Trophoblast cell (in vitro differentiated cells and primary cell): ENCODE results near the gene OSTN.

Experiments
- DNase-seq, 2 donors: peaks; one replicate each; pipeline ENCODE4 v3.0.0-alpha.2; 2016
- H2AFZ ChIP-seq: 2 replicates; pipeline ENCODE4 v1.6.1; 2013; ENCODE audit warnings: low read length, moderate library complexity, mild to moderate bottlenecking; ENCODE audit not compliant: insufficient read depth, poor library complexity
- H2AK5ac ChIP-seq: 2 replicates; pipeline ENCODE4 v1.6.1; 2013; ENCODE audit warnings: mild to moderate bottlenecking, low read length
- H2BK120ac ChIP-seq: 2 replicates; pipeline ENCODE4 v1.6.1; 2013; ENCODE audit warnings: low read length, mild to moderate bottlenecking, moderate library complexity; ENCODE audit not compliant: insufficient read depth, poor library complexity
- H2BK12ac ChIP-seq: 2 replicates; pipeline ENCODE4 v1.6.1; 2013; ENCODE audit warnings: mild to moderate bottlenecking, low read length, moderate library complexity
- H2BK5ac ChIP-seq: 2 replicates; pipeline ENCODE4 v1.6.1; 2013; ENCODE audit warnings: low read length, low read depth, moderate library complexity, mild to moderate bottlenecking; ENCODE audit not compliant: poor library complexity
- H3K14ac ChIP-seq: 2 replicates; pipeline ENCODE4 v1.6.1; 2013; ENCODE audit warnings: mild to moderate bottlenecking, low read length
- H3K18ac ChIP-seq: 2 replicates; pipeline ENCODE4 v1.6.1; 2013; ENCODE audit warnings: mild to moderate bottlenecking, low read length
- H3K23ac ChIP-seq: 2 replicates; pipeline ENCODE4 v1.6.1; 2013; ENCODE audit warnings: low read length
- H3K27ac ChIP-seq: 2 replicates; pipeline ENCODE4 v1.5.1; 2013; ENCODE audit warnings: low read depth, mild to moderate bottlenecking, inconsistent platforms, low read length, moderate library complexity
- H3K27me3 ChIP-seq: 2 replicates; pipeline ENCODE4 v1.6.1; 2013; ENCODE audit warnings: inconsistent platforms, mild to moderate bottlenecking, low read length, moderate library complexity; ENCODE audit not compliant: insufficient read depth
- H3K36me3 ChIP-seq, 2 experiments: 1 replicate in 1 of 2; 2 replicates in 1 of 2; pipeline ENCODE4 v1.6.1; 2013; ENCODE audit warnings: low read length in 2 of 2, mild to moderate bottlenecking in 2 of 2, moderate library complexity in 1 of 2; ENCODE audit not compliant: insufficient read depth in 2 of 2, control insufficient read depth in 1 of 2
- H3K4ac ChIP-seq: 2 replicates; pipeline ENCODE4 v1.6.1; 2013; ENCODE audit warnings: low read depth, mild to moderate bottlenecking, low read length, moderate library complexity
- H3K4me1 ChIP-seq, 2 experiments: 1 replicate in 1 of 2; 2 replicates in 1 of 2; pipeline ENCODE4 v1.6.1; 2013; ENCODE audit warnings: low read length in 2 of 2, mild to moderate bottlenecking in 2 of 2, moderate library complexity in 1 of 2; ENCODE audit not compliant: insufficient read depth in 2 of 2, control insufficient read depth in 1 of 2
- H3K4me2 ChIP-seq: 2 replicates; pipeline ENCODE4 v1.6.1; 2013; ENCODE audit warnings: inconsistent platforms, mild to moderate bottlenecking, low read length, moderate library complexity
- H3K4me3 ChIP-seq: 2 replicates; pipeline ENCODE4 v1.5.1; 2013; ENCODE audit warnings: mild to moderate bottlenecking, low read depth, low read length, inconsistent platforms
- H3K79me1 ChIP-seq: one replicate; pipeline ENCODE4 v1.6.1; 2013; ENCODE audit warnings: low read length
- H3K79me2 ChIP-seq: 2 replicates; pipeline ENCODE4 v1.6.1; 2013; ENCODE audit warnings: low read length, mild to moderate bottlenecking; ENCODE audit not compliant: control insufficient read depth, insufficient read depth, poor library complexity
- H3K9ac ChIP-seq: 2 replicates; pipeline ENCODE4 v1.6.1; 2013; ENCODE audit warnings: mild to moderate bottlenecking, low read length
- H3K9me3 ChIP-seq: 2 replicates; pipeline ENCODE4 v1.6.1; 2013; ENCODE audit warnings: low read depth, mild to moderate bottlenecking, control low read depth, inconsistent platforms, low read length; ENCODE audit not compliant: insufficient read depth
- H4K12ac ChIP-seq: 2 replicates; pipeline ENCODE4 v1.6.1; 2013; ENCODE audit warnings: low read depth, mild to moderate bottlenecking, low read length, moderate library complexity
- H4K8ac ChIP-seq: 2 replicates; pipeline ENCODE4 v1.6.1; 2013; ENCODE audit warnings: low read depth, mild to moderate bottlenecking, low read length, moderate library complexity
- H4K91ac ChIP-seq: one replicate; pipeline ENCODE4 v1.6.1; 2013; ENCODE audit warnings: low read depth, mild to moderate bottlenecking, low read length, moderate library complexity
- WGBS: extraction: QIAGEN DNeasy Blood & Tissue Kit; methylation state at CpG from one replicate; pipeline ENCODE4 v1.1.7; 2013; ENCODE audit warnings: missing lambda C conversion rate; ENCODE audit not compliant: insufficient read length, insufficient coverage; ENCODE audit errors: extremely low coverage; 5-methylcytosine and 5-hydroxymethylcytosine counted together

OSTN gene

DNA sequence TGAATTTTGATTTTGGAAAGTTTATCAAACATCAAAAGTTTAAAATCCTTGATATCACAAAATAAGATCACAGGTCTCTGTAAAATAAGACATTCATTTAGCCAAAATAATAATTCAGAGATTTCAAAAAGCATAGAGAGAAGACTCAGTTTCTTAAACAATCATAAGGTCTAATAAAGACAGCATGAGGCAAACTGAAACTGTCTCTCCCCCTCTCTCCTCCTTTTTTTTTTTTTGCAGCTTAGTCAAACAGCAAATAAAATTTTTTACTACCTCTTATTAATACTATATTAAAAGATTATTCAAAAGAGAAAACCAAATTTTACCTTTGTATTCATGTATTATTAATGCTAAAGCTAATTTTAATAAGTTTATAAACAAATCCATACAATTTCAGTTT lies 57.4 kb downstream of the OSTN start:
- Histone ChIP-seq H3K27ac (no peak overlapping the region), H2BK5ac (no peak overlapping the region)

GRCh38 chr3:191257286-191257685 lies 58.2 kb downstream of the OSTN start:
- Histone ChIP-seq H2AFZ (no peak overlapping the region), H3K36me3 (no peaks in the 10 kb centered on the region), H3K4me3 (no peak overlapping the region), H3K9ac (no peak overlapping the region), H3K79me1 (peaks cover 7% of the 10 kb centered on the region), H2AK5ac (no peak overlapping the region), H2BK5ac (no peak overlapping the region), H3K14ac (no peak overlapping the region), H3K79me2 (no peaks in the 10 kb centered on the region), H3K4me1 (peaks cover 3 to 6% of the 10 kb centered on the region in 2 experiments), H2BK120ac (no peak overlapping the region), H3K4ac (no peak overlapping the region), H3K18ac (no peak overlapping the region), H4K8ac (no peak overlapping the region), H4K91ac (no peak overlapping the region), H3K23ac (no peak overlapping the region), H4K12ac (no peak overlapping the region), H3K27me3 (no peaks in the 10 kb centered on the region), H2BK12ac (no peak overlapping the region), H3K27ac (no peak overlapping the region), H3K4me2 (no peak overlapping the region), H3K9me3 (no peaks in the 10 kb centered on the region)
- WGBS = no CpG with 5 or more reads among the region's 2 CpGs
- DNase-seq = no peak

More for the DNA sequence above, 57.4 kb downstream of the OSTN start:
- Histone ChIP-seq H3K4me3 (no peak overlapping the region), H4K8ac (no peak overlapping the region), H3K18ac (no peak overlapping the region), H2BK120ac (no peak overlapping the region), H3K9ac (no peak overlapping the region), H2AK5ac (no peak overlapping the region), H2BK12ac (no peak overlapping the region), H3K79me2 (no peaks in the 10 kb centered on the region), H3K27me3 (no peaks in the 10 kb centered on the region), H4K12ac (no peak overlapping the region), H4K91ac (no peak overlapping the region), H3K14ac (no peak overlapping the region), H3K23ac (no peak overlapping the region), H3K79me1 (peaks cover 7% of the 10 kb centered on the region), H3K4ac (no peak overlapping the region), H3K4me2 (no peak overlapping the region), H3K4me1 (peaks cover 3 to 6% of the 10 kb centered on the region in 2 experiments), H3K9me3 (no peaks in the 10 kb centered on the region), H2AFZ (no peak overlapping the region), H3K36me3 (no peaks in the 10 kb centered on the region)
- no peak for DNase-seq

DNA sequence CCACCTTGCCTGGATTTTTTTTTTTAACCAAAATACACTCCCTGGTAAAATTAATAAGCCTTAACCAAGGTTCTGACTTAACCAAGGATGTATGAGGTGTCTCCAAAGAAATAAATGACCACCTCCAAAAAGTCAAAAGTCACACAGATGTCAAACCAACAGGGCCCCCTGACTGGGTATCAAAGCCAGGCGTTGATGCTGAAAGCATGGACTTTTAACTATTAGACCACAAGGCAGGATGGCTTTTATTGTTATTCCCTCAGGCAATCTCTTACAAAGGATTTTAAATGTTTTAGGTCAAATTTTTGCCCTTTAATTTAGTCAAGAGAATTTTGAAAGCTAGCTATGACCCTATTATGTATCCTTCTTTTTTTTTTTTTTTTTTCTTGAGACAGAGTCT lies 60.4 kb downstream of the OSTN start:
- H3K4me3 ChIP-seq = no peak overlapping the region
- WGBS = no CpG with 5 or more reads among the region's 1 CpG
- no peak overlapping the region for H4K8ac ChIP-seq
- H2BK12ac ChIP-seq = no peak overlapping the region
- no peaks in the 10 kb centered on the region for H3K27me3 ChIP-seq
- no peak overlapping the region for H3K9ac ChIP-seq
- no peak overlapping the region for H2AK5ac ChIP-seq
- no peak overlapping the region for H2BK5ac ChIP-seq
- no peak overlapping the region for H3K18ac ChIP-seq
- no peak overlapping the region for H3K4me2 ChIP-seq
- no peaks in the 10 kb centered on the region for H3K36me3 ChIP-seq
- no peak overlapping the region for H4K12ac ChIP-seq
- no peak overlapping the region for H3K23ac ChIP-seq
- H3K79me2 ChIP-seq = no peaks in the 10 kb centered on the region
- no peak overlapping the region for H4K91ac ChIP-seq
- H2BK120ac ChIP-seq = no peak overlapping the region
- no peak overlapping the region for H3K14ac ChIP-seq
- H3K79me1 ChIP-seq = peaks cover 7% of the 10 kb centered on the region
- H3K4ac ChIP-seq = no peak overlapping the region
- peak overlapping the region; percentile 42 for H3K27ac ChIP-seq
- H3K4me1 ChIP-seq = peaks cover 3 to 6% of the 10 kb centered on the region in 2 experiments
- H3K9me3 ChIP-seq = no peaks in the 10 kb centered on the region
- no peak overlapping the region for H2AFZ ChIP-seq
- DNase-seq = no peak

DNA sequence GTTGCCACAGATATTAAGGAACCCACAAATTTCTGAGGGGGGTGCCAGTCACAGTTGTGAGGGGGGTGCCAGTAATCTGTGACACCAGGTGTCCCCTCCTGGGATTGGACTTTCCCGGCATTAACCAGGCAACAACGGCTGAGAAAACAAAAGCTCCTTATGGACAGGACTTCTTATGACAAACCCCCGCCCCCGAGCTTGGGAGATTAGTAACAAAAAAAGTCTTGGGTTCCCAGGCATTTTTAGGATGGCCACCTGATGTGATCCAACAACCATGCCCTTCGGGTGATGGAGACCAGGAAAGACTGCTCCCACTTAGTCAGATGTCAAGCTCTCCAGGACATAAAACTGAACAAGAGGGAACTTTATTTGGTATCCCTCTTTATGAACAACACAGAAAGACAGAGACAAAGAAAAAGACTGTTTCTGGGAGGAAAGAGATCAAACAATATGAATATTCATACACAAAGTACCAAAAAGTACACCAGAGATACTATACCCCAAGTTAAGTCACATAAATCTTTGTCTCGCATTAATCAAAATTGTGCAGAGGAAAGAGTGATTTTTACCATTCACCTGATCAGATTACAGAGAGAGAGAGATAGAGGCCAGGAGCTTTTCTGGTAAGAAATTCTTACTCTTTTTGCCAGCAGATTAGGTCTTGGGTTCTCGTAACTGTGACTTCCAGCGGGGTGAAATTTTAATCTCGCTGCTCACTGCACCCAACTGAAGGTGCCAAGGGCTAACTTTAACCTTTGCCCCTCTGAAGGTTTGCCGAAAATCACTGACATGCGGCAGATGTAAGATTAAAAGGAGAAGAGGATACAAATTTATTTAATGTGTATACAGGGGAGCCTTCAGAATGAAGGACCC lies 61.6 kb downstream of the OSTN start:
- Histone ChIP-seq H3K4me2 (no peak overlapping the region), H3K27ac (peak overlapping the region; percentile 14), H3K4ac (no peak overlapping the region), H3K18ac (no peak overlapping the region), H3K4me3 (no peak overlapping the region), H3K79me2 (no peaks in the 10 kb centered on the region), H3K14ac (no peak overlapping the region), H3K27me3 (no peaks in the 10 kb centered on the region), H2AK5ac (no peak overlapping the region), H4K8ac (no peak overlapping the region), H4K12ac (no peak overlapping the region), H3K4me1 (peaks cover 2 to 3% of the 10 kb centered on the region in 2 experiments), H2AFZ (no peak overlapping the region), H2BK12ac (peak overlapping the region; percentile 92), H3K9me3 (no peaks in the 10 kb centered on the region), H2BK5ac (no peak overlapping the region), H2BK120ac (peak overlapping the region; percentile 58), H4K91ac (peak overlapping the region; percentile 68), H3K23ac (no peak overlapping the region), H3K79me1 (peaks cover 7% of the 10 kb centered on the region), H3K9ac (no peak overlapping the region), H3K36me3 (no peaks in the 10 kb centered on the region)
- WGBS = no CpG with 5 or more reads among the region's 11 CpGs
- no peak for DNase-seq
